Stimulated activated CD8-positive, alpha-beta memory T cell treated with anti-CD3 and anti-CD28 coated beads, Interleukin-7, amount 100 ng/mL, for 24 hours (primary cell): ENCODE results near the gene GUSB.

Experiments
- DNase-seq: peaks from one replicate; pipeline ENCODE4 v3.0.0-alpha.2; 2020; ENCODE audit warnings: low read depth

GUSB gene

DNA sequence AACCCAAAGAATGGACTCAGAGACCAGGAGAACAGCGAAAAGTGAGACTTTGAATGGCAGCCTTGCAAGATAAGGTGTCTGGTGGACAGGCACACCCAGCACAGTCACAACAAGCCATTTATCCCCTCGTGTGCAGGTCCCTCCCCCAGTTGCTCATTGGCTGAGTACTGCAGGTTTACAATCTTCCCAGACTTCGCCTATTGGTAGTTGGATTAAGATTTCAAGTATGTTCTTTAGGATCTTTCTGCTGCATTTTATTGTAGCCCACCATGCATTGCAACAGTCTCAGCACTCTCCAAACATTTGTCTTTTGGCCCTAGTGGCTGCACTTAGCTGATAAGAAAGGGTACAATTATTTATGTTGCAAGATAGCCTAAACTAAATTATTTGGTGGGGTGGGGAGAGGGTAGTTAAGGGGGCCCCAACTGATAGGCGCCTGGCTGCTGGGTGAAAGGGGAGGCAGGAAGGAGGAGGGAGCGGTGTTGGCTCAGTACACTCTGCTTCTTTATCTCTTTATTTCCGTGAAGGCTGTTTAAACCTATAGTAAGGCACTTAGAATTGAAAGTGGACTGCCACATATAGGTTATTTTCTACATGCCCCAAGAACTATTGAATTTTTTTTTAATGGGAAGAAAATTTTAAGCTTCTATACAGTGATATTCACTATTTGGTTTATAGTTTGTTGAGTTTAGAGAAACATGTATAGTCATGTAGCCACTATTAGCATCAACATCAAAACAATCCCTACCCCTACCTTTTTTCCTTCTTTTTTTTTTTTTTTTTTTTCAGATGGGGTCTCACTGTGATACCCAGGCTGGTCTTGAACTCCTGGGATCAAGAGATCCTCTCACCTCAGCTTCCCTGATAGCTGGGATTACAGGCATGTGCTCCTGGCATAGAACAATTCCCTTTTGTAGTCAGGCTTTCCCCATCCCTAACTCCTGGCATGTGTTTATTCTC lies 54.2 kb downstream of the GUSB start:
- no peak for DNase-seq

DNA sequence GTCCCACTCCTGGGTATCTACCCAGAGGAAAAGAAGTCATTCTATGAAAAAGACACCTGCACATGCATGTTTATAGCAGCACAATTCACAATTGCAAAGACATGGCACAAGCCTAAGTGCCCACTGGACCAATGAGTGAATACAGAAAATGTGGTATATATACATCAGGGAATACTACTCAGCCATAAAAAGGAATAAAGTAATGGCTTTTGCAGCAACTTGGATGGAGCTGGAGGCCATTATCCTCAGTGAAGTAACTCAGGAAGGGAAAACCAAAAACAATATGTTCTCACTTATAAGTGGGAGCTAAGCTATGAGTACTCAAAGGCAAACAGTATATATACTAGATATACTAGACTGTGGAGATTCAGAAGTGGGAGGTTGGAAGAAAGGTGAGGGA lies 55.4 kb downstream of the GUSB start:
- DNase-seq: no peak

DNA sequence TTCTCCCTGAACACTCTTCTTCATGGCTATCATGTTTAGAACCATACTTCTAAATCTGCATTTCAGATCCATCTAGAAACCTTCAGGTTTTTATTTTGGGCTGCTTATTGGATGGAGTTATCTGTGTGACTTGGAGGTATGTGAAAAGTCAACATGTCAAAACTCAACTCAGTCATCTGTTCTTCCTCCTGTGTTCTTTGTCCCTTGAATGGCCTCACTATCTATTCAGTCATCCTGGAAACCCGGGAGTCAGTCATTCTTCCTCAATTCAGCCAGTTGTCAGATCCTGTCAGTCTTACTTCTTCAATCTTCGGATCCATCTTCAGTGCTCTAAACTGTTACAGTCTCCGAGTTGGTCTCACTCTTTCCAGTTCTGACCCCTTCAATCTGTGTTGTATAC lies 57.0 kb downstream of the GUSB start:
- no peak for DNase-seq

GRCh38 chr7:65924193-65924592 lies 57.8 kb downstream of the GUSB start:
- DNase-seq: no peak

DNA sequence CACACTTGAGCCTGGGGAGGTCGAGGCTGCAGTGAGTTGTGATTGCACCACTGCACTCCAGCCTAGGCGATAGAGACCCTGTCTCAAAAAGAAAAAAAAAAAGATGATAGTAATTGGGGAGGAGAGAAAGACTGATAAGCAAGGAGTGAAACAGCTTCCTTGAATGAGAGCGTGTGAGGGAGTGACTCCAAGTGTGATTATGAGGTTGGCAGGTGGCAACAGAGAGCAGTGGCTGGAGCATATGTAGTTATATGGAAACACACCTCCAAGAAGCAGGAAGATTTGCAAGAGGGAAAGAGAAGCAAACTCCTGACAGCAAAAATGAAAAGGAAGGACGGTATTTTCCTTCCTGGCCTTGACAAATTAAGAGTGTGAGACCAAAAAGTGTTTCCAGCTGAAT lies 58.7 kb downstream of the GUSB start:
- DNase-seq: no peak

DNA sequence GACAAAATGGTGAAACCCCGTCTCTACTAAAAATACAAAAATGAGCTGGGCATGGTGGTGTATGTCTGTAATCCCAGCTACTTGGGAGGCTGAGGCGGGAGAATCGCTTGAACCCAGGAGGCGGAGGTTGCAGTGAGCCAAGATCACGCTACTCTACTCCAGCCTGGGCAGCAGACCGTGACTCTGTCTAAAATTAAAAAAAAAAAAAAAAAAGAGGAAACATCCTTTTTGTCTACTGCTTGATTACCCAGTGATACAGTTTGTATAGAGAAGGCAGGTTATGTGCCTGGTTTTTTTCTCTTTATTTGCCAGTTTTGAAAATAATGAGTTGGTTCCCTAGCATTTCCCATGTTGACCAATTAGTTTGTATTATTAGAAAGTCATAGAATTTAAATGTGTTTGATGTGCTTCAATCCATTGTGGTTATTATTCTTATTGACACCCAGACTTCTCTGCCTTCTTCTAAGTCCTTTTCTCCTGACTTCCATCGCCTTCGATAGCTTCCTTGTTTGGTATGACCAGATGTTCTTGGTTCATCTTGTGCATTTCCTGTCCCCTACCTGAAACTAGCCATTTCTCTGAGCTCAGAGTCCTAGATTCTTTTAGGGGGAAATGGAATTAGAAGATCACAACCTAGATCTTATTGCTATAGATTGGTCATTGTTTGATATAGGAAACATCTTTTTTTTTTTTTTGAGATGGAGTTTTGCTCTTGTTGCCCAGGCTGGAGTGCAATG lies 65.9 kb downstream of the GUSB start:
- no peak for DNase-seq

- DNase-seq: no peak
These were observed 69.8 kb downstream of the GUSB start for GRCh38 chr7:65912237-65912636.
